ENCODE measurements around the gene AREL1.
"Not testable (repeated sequence)": the region's sequence is repeated elsewhere in the genome, so short reads cannot be mapped to it uniquely, and the experiment has no call there.

The AREL1 gene
- long read RNA-seq, donor 1, full-length matches to known transcripts = 1 of 1 reads
- long read RNA-seq, donor 1, partial matches to known transcripts = 0 of 1 reads
- long read RNA-seq, donor 1, other reads (novel, unspliced or antisense) = 0 of 1 reads
- long read RNA-seq, donor 2 = 0 reads
- long read RNA-seq, donor 3, partial matches to known transcripts = 0 of 1 reads
- long read RNA-seq, donor 3, other reads (novel, unspliced or antisense) = 0 of 1 reads
- long read RNA-seq, donor 4, partial matches to known transcripts = 0 of 1 reads
- long read RNA-seq, donor 4, other reads (novel, unspliced or antisense) = 0 of 1 reads
- long read RNA-seq, donor 5, full-length matches to known transcripts = 3 of 3 reads
- long read RNA-seq, donor 5, partial matches to known transcripts = 0 of 3 reads
- long read RNA-seq, donor 5, other reads (novel, unspliced or antisense) = 0 of 3 reads
- long read RNA-seq, donor 6 = 0 reads
- long read RNA-seq, donor 7 = 0 reads
- long read RNA-seq, donor 8, partial matches to known transcripts = 0 of 1 reads
- long read RNA-seq, donor 8, other reads (novel, unspliced or antisense) = 0 of 1 reads

GRCh38 chr14:74712499-74713394 lies at the start of gene AREL1, which contains the start of gene FCF1:
Gene AREL1 (minus strand): TSS chr14:74713080. CDS start chr14:74685615, 27,465 bp downstream.
Gene FCF1 (plus strand): TSS chr14:74713144. CDS start chr14:74713198, 54 bp downstream.
- peak; percentile 75 for DNase-seq

- not testable (repeated sequence) for DNase-seq
Observed at GRCh38 chr14:74758505-74758904, 45.6 kb upstream of the AREL1 start.

- no peak for DNase-seq
Observed at GRCh38 chr14:74756326-74756725, 43.4 kb upstream of the AREL1 start.

- DNase-seq = no peak
Observed at GRCh38 chr14:74754899-74755298, 42.0 kb upstream of the AREL1 start.

GRCh38 chr14:74754157-74754556 lies 41.3 kb upstream of the AREL1 start:
- DNase-seq = no peak

- no peak for DNase-seq
Observed at GRCh38 chr14:74747237-74747636, 34.4 kb upstream of the AREL1 start.

GRCh38 chr14:74739293-74740030 lies 26.6 kb upstream of the AREL1 start:
- DNase-seq = no peak

GRCh38 chr14:74737753-74738325 lies 25.0 kb upstream of the AREL1 start:
- DNase-seq = no peak

GRCh38 chr14:74735125-74735524 lies 22.2 kb upstream of the AREL1 start:
- no peak for DNase-seq

- DNase-seq = no peak
Observed at GRCh38 chr14:74733221-74733620, 20.3 kb upstream of the AREL1 start.

- no peak for DNase-seq
Observed at GRCh38 chr14:74732387-74732786, 19.5 kb upstream of the AREL1 start.

- no peak for DNase-seq
Observed at GRCh38 chr14:74723134-74723533, 10.3 kb upstream of the AREL1 start.

GRCh38 chr14:74720526-74720925 lies 7.6 kb upstream of the AREL1 start:
- DNase-seq = no peak

GRCh38 chr14:74713395-74713735 lies 485 bp upstream of the AREL1 start:
- DNase-seq = no peak

- no peak for DNase-seq
Observed at GRCh38 chr14:74711651-74712050, 1.2 kb downstream of the AREL1 start.

GRCh38 chr14:74710480-74710879 lies 2.4 kb downstream of the AREL1 start:
- DNase-seq = no peak

- no peak for DNase-seq
Observed at GRCh38 chr14:74705613-74706500, 7.0 kb downstream of the AREL1 start.

- no peak for DNase-seq
Observed at GRCh38 chr14:74704656-74705055, 8.2 kb downstream of the AREL1 start.

GRCh38 chr14:74703043-74703442 lies 9.8 kb downstream of the AREL1 start:
- DNase-seq = no peak

GRCh38 chr14:74702293-74702692 lies 10.6 kb downstream of the AREL1 start:
- DNase-seq = no peak

GRCh38 chr14:74698465-74698864 lies 14.4 kb downstream of the AREL1 start:
- DNase-seq = no peak

Measured in right kidney (tissue), 9 donors.